Endometrial microvascular endothelial cells (primary cell): Measurements from ENCODE around the gene TENM4. TPM values are rescaled to one million over a fixed set of nuclear protein-coding genes. Genes with fewer than 3 reads are reported as not detected.

Source experiments
- in situ Hi-C: cut with HindIII; loops from 2 replicates; pipeline ENCODE4 v1.10.0; 2017; ENCODE audit warnings: low sequenced_read_pairs, low pct_unique_long_range_greater_than_20kb; ENCODE audit errors: inconsistent ontology term
- total RNA-seq: library from RNA; depleted of rRNA; stranded (reverse); fragments of >200 nt; gene quantifications from one replicate; pipeline ENCODE4 v1.2.3, GENCODE V29; 2015; ENCODE audit errors: inconsistent ontology term

The TENM4 gene
- total RNA-seq, 1 donor from 2014 or later = 1.4 TPM

GRCh38 chr11:79400717-79401330 is 40.0 kb downstream of the TENM4 start:
- in situ Hi-C loops = no loop called here

GRCh38 chr11:79400206-79400605 is 40.6 kb downstream of the TENM4 start:
- in situ Hi-C loops = no loop called here

GRCh38 chr11:79397252-79397651 is 43.6 kb downstream of the TENM4 start:
- in situ Hi-C loops = no loop called here

- in situ Hi-C loops = no loop called here
Measured at GRCh38 chr11:79396674-79397073, 44.2 kb downstream of the TENM4 start.

- in situ Hi-C loops = no loop called here
Measured at GRCh38 chr11:79396001-79396400, 44.8 kb downstream of the TENM4 start.

- in situ Hi-C loops = no loop called here
Measured at GRCh38 chr11:79393362-79394043, 47.3 kb downstream of the TENM4 start.

GRCh38 chr11:79392161-79392560 is 48.7 kb downstream of the TENM4 start:
- in situ Hi-C loops = no loop called here

GRCh38 chr11:79390923-79391322 is 49.9 kb downstream of the TENM4 start:
- in situ Hi-C loops = no loop called here

- in situ Hi-C loops = no loop called here
Measured at GRCh38 chr11:79390477-79390876, 50.4 kb downstream of the TENM4 start.

GRCh38 chr11:79388201-79388600 is 52.6 kb downstream of the TENM4 start:
- in situ Hi-C loops = no loop called here

- in situ Hi-C loops = no loop called here
Measured at GRCh38 chr11:79383874-79384273, 57.0 kb downstream of the TENM4 start.

- in situ Hi-C loops = no loop called here
Measured at GRCh38 chr11:79382301-79383050, 58.4 kb downstream of the TENM4 start.

- in situ Hi-C loops = no loop called here
Measured at GRCh38 chr11:79381036-79381435, 59.8 kb downstream of the TENM4 start.

GRCh38 chr11:79377406-79377805 is 63.4 kb downstream of the TENM4 start:
- in situ Hi-C loops = no loop called here

- in situ Hi-C loops = no loop called here
Measured at GRCh38 chr11:79375818-79376550, 64.8 kb downstream of the TENM4 start.

- in situ Hi-C loops = no loop called here
Measured at GRCh38 chr11:79374727-79375126, 66.1 kb downstream of the TENM4 start.

- in situ Hi-C loops = no loop called here
Measured at GRCh38 chr11:79371724-79372123, 69.1 kb downstream of the TENM4 start.

- in situ Hi-C loops = no loop called here
Measured at GRCh38 chr11:79371152-79371551, 69.7 kb downstream of the TENM4 start.

- in situ Hi-C loops = no loop called here
Measured at GRCh38 chr11:79369055-79369454, 71.8 kb downstream of the TENM4 start.
